GM21360 (cell line): ENCODE results near the gene TPRX2.
"Not testable (repeated sequence)": the region's sequence is repeated elsewhere in the genome, so short reads cannot be mapped to it uniquely, and the experiment has no call there.

Experiments used
- ATAC-seq: cut with Tn5 transposase; IDR thresholded peaks from one replicate; pipeline ENCODE4 v1.9.1; 2021; ENCODE audit warnings: mild to moderate bottlenecking, moderate library complexity; ENCODE audit not compliant: unreplicated experiment

The TPRX2 gene

DNA sequence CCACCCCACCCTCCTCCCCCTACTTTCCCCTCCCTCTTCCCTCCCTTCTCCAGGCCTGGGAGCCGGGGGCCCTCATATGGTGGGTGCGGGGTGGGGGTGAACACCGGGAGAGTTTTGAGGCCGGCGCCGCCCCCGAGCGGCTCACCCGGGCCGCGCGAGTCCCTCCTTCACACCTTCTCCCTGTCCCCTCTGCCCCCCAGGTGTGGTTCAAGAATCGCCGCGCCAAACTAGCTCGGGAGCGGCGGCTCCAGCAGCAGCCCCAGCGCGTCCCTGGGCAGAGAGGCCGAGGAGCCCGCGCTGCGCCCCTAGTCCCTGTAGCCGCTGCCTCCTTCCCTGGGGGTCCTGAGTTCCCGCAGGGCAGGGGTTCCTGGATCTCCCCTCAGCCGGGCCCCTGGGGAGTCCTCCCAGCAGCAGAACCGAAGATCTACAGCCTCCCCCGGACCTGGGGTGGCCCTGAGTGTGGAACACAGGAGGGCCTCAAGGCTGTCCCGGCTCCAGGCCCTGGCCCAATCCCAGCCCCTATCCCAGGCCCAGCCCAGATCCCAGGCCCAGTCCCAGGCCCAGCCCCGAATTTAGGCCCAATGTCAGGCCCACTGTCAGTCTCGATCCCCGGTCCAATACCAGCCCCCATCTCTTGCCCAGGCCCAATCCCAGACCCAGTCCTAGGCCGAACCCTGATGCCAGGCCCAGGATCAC is 1.7 kb downstream of the TPRX2 start:
- no peak for ATAC-seq

DNA sequence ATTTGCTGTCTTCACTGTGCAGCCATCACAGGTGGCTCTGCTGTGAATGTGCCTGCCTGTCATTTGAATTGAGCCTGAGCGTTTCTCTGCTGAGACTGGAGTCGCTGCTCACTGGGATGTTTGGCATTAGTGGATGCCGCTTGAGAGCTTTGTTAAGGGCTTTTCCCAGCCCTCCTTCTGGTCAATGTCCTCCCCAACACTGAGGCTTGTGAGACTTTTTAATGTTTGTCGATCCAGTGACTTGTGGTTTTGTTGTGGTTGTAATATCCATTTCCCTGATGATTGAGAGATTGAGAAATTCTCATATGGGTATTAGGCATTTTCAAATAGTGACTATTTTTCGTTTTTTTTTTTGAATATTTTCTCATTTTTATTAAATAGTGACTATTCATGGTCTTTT is 2.6 kb downstream of the TPRX2 start:
- ATAC-seq = no peak

DNA sequence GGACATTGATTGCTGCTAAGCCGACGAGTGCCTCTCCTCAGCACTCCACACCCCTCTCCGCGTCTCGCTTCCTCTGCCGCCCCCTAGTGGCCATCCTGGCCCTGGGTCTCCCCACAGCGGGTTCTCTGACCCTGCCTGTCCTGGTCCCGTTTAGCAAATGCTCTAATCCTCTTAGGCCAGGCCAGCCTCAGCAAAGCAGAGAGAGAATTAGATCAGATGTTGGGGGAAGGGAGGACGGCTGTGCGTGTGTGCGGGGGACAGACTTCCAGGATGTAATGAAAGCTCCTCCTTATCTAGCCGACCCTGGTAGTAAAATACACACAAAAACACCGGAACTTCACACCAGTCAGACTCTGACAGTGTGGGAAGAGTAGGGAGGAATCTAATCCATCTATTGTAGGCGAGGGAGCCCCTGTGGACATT is 4.5 kb downstream of the TPRX2 start:
- no peak for ATAC-seq

DNA sequence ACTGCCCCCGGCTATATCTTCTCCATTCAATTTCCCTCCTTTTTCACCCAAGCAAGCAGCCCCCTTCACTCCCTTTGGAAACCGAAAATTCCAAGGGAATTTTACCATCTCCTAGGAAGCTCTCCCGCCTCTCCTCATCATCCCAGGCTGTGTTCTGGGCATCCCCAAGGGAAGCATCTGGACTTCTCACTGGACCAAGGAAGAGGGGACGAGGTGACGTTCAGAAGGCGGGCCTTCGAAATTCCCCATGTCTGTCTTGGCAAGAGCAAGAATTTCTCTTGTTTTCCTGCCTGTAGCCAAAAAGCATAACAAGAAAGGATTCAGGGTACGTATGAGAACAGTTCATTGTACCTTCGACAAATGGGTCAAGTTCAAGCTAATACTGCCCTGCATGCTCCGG is 6.1 kb downstream of the TPRX2 start:
- no peak for ATAC-seq

DNA sequence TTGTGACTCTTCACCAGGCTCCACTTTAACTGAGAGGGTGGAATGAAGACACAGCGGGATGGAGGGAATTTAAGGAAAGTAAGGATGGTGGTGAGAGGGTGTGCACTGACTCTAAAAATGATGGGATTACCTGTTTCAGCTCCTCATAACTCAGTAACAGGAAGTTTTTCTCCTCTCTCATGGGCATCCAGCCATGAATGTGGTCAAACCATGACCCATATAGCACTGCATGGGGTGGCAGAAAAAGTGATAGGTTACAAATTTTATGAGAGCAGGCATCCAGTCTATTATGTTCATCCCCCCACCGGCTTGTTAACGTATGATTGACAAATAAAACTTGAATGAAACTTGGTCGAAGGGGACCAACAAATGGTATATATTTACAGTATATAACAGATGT is 19.9 kb downstream of the TPRX2 start:
- no peak for ATAC-seq

DNA sequence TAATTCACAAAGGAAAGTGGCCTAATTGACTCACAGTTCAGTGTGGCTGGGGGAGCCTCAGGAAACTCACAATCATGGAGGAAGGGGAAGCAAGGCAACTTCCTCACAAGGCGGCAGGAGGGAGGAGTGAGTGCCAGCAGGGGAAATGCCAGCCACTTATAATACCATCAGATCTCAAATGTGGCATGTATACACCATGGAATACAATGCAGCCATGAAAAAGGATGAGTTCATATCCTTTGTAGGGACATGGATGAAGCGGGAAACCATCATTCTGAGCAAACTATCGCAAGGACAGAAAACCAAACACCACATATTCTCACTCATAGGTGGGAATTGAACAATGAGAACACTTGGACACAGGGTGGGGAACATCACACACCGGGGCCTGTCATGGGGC is 20.4 kb downstream of the TPRX2 start:
- ATAC-seq = not testable (repeated sequence)

DNA sequence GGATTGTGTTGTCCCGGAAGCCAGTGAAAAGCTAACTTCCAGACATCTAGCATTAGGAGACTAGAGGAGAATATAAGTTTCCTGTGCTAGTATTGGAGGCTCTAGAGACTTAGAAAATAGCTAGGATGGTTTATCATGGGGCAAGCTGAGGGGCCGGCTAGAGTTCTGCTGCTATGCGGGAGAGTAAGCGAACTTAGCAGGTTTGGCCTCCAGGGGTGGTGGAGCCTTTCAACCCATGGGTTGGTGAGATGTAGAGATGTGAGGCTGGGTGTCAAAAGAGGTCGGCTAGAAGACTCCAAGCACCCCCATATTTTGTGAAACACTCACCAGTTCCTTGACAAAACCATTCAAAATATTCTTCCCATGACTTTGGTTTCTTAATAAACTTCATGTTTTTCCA is 22.7 kb downstream of the TPRX2 start:
- no peak for ATAC-seq

DNA sequence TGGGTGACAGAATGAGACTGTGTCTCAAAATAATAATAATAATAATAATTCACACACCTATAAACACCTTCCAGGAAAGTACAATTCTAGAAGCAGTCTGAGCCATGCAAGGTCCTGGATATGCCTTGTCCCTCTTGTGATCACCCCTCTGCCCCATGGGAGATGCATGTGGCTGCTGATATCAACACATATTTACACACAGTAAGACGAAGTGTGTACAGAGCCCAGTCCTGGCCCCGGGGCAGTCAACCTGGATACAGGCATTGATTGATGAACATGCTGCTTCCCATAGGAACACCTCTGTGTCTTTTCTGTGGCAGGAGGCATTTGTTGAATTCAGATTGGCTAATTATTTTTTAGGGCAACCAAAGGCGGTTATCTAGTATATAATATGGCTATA is 23.9 kb downstream of the TPRX2 start:
- no peak for ATAC-seq

DNA sequence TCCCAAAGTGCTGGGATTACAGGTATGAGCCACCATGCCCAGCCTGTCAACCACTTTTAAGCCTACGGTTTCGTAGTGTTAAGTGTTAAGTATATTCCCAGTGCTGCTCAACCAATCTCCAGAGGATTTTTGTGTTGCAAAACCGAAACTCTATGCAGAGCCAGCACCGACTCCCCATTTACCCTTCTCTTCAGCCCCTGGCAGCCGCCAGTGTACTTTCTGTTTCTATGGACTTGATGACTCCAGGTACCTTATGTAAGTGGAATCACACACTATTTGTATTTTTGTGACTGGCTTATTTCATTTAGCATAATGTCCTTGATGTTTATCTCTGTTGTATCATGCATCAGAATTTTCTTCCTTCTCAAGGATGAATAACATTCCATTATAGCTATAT is 26.0 kb downstream of the TPRX2 start:
- no peak for ATAC-seq

DNA sequence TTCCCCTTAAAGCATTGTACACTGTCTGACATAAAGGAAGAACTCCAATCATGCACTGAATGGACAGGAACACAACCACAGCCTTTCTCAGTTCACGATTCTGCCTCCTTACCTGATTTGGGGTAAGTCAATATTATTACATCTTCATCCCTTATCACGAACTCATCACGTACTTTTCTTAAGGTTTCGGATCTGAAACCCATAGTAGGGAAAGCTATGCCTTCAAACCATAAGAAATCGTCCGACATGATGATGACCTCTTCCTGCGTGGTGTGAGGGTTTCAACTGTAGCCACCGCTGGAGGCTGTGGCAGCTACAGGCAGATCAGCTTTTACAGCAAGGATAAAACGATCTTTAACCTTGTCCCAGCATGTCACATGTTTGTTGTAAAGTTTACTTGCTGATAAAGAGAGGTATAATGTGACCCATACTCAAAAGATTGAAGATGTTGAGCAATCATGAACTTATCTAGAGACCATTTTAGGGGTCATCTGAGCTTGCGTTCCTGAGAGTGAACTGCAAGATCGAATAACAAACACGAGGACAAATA is 27.1 kb downstream of the TPRX2 start, which contains the start of gene SULT2A1:
TSS of gene SULT2A1 (minus strand) at position 306 of the 550 bp plus-strand sequence. CDS start at position 248, 58 bp downstream.
- ATAC-seq = no peak

DNA sequence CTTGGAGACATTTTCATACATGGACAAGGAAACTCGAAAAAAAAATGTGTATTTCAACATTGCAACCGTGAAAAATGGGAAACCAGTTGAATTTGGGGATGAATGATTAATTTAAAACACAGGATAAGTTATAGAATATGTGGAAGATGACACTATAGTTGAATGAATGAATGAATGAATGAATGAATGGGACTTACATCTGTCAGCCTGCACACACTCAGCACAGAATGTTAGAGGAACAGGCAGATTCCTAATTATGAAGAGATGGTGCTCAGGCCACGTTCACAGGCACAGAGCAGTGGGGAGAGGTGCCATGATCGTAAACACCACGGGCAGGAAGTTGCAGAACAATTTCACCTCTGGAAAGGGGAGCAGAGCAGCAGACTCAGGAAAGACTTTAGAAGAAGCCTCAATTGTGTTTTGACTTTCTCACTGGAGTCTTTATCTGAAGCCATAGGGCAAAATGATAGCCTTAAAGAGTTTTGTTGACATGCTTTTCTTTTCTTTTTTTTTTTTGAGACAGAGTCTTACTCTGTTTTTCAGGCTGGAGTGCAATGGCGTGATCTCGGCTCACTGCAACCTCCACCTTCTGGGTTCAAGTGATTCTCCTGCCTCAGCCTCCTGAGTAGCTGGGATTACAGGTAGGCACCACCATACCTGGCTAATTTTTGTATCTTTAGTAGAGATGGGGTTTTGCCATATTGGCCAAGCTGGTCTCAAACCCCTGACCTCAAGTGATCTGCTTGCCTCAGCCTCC is 32.0 kb downstream of the TPRX2 start:
- no peak for ATAC-seq

DNA sequence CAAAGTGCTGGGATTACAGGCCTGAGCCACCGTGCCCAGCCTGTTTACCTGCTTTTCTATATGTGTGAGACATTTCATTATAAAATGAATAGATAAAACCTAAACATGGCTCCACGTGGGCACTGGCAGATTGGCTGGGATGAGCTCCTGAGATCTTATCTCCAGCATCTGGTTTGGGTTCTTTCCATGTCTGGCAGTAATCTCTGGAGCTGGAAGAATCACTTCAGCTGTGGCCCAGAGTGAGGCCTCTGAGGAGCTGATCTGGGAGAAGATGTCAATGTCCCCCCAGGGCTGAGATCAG is 32.5 kb downstream of the TPRX2 start:
- no peak for ATAC-seq

DNA sequence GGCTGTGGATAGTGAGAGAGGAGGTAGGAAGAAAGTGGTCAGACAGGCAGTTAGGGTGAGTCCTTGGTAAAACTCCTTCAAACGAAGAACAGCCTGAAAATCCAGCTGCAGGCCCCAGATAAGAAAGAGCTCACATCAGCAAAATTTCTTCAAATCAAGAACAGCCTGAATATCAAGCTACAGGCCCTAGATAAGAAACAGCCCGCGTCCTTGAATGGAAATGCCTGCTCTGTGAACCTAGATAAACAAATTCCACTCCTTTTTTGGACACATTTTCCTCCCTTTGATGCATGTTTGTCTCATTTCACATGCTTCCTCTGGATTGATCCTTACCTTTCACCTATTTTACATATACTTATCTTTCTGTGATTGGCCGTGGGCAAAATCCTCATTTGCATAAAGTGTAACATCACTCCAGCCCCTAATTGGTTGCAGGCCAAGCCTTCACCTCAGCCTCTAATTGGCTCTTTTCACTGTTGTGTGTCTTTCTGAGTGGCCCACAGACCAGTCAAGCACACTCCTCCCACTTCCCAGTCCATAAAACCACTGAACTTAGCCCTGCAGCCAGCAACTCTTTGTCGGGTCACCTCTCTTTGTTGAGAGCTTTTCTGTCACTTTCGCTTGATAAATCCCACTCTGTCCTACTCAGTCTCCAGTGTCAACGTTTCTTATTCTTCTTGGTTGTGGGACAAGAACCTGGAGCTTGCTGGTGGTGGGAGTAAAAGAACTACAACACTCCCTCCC is 33.1 kb downstream of the TPRX2 start:
- no peak for ATAC-seq

DNA sequence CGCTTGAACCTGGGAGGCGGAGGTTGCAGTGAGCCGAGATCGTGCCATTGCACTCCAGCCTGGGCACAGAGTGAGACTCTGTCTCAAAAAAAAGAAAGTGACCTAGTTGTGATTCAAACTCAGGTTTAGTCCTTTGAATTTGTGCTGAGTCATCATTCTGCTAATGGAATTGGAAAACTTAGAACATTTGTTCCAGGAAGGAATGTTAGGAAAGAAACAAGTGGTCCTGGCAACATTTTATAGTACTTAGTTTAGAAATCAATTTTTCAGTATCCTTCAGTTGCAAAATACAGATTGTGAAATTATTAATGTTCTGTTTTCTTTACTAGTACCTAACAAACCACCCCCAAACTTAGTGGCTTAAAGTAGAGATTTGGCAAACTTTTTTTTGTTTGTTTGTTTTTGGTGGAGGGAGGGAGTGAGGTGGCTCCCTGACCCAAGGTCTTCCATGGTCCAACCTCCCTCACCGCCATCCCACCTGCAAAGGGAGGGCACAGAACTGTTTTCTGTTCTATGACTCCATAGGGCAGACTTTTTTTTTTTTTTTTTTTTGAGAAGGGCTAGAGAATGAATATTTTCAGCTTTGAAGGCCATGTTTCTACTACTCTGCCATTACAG is 36.2 kb downstream of the TPRX2 start:
- ATAC-seq = no peak

DNA sequence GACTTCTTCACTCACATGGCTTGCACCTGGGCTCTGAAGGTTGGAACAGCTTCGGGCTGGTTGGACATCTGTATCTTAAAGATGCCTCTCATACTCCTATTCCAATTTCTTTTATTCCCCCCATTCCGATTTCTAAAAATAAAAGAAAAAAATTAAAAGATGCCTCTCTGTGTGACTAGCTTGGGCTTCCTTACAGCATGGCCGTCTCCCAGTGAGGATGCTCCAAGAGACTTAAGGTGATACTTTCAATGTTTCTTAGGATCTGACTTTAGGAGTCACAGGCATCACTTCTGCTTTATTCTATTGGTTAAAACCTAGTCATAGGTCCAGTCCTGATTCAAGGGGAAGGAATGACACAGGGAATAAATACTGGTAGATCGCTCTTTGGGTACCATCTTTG is 37.0 kb downstream of the TPRX2 start:
- ATAC-seq = no peak

DNA sequence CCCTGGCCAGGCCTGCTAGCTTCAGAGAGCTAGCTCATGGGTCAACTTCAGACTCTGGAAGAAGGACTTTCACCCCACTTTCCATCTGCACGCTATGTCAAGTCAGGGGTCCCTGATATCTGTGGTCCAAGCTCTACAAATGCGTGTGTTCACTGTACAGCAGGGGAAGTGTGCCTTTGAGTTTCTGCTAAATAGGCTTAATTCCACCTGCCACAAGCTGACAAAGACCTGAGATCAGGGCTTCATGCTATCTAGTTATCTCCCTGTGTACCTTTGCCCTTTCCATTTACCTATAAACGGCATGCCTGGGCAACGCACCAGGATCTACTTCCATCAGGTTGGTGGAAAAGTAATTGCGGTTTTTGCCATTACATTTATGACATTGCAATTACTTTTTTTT is 37.7 kb downstream of the TPRX2 start:
- ATAC-seq = no peak

DNA sequence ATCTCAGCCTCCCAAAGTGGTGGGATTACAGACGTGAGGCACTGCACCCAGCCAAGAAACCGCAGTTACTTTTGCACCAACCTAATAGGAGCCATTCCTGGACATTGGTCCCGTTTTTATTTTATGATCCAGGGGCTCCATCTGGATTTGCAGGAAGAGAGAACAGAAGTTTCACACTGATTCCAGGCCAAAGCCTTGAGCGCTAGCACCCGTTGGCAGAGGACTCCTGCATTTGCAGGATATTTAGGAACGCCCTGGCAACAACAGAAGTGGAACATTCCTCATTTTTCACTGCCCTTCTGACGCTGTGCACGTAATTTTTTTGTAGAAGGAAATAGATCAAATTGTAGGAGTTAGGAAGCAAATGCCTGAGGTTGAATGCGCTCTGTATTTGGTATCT is 38.8 kb downstream of the TPRX2 start:
- no peak for ATAC-seq

DNA sequence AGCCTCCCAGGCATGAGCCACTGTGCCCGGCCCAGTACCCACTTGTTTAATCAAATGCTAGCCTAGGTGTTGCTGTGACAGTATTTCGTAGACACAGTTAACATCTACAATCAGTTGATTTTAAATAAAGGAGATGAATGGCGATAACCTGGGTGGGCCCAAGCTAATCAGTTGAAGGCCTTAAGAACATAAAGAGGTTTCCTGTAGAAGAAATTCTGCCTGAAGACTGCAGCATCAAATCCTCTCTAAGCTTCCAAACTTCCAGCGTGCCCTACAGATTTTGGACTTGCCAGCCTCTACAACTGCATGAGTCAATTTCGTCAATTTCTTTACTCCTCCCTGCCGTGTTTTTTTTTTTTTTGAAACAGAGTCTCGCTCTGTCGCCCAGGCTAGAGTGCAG is 40.3 kb downstream of the TPRX2 start:
- no peak for ATAC-seq

DNA sequence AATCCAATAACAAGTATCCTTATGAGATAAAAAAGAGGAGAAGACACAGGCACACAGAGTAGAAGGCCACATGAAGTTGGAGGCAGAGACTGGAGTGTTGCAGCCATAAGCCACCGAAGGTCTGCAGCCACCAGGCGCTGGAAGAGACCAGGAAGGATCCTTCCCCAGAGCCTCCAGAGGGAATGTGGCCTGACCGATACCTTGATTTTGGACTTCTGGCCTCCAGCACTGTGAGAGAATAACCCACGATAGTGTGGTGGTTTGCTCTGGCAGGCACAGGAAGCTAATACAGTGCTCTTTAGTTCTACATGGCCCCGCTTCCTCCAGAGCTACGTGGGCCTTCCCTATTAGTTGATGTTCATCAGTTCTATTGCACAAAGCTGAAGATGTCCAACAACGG is 42.3 kb downstream of the TPRX2 start:
- no peak for ATAC-seq

DNA sequence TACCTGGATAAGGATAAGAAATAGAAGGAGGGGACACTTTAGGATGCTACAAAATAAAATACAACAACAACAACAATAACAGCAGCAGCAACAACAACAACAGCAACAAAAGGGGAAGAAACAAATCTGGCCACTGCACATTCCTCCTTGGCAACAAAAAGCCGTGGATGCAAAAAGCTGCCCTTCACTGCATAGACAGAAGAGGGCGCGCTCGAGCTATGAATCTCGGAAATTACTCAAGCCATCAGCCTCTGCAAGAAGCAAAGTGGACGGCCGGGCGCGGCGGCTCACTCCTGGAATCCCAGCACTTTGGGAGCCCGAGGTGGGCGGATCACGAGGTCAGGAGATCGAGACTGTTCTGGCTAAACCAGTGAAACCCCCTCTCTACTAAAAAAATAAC is 50.3 kb downstream of the TPRX2 start:
- not testable (repeated sequence) for ATAC-seq

DNA sequence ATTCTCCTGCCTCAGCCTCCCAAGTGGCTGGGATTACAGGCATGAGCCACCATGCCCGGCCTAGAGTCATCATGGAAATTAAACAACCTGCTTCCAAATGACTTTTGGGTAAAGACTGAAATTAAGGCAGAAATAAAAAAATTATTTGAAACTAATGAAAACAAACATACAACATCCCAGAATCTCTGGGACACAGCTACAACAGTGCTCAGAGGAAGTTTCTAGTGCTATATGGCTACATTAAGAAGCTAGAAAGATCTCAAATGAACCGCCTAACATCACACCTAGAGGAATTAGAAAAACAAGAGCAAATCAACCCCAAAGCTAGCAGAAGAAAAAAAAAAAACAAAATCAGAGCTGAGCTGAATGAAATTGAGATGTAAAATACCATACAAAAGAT is 51.2 kb downstream of the TPRX2 start:
- ATAC-seq = not testable (repeated sequence)
